Cerebellar nuclear complex (tissue), 1 donor: ENCODE measurements around the gene RBP5.
A peak's percentile ranks its signal among the peaks of the same experiment; 100 is the strongest.

Source experiments
- DNase-seq, 2 experiments: peaks; one replicate each; lab custom pipeline; 2025; lab: John Stamatoyannopoulos, UW

Gene RBP5

GRCh38 chr12:7101047-7101693 is 27.5 kb downstream of the RBP5 start:
- DNase-seq, result no peak

- DNase-seq, result no peak
These were observed 28.4 kb downstream of the RBP5 start for GRCh38 chr12:7100239-7100638.

- no peak for DNase-seq
These were observed 29.2 kb downstream of the RBP5 start for GRCh38 chr12:7099290-7099996.

GRCh38 chr12:7096979-7097378 is 31.7 kb downstream of the RBP5 start:
- no peak for DNase-seq

- no peak for DNase-seq
These were observed 32.4 kb downstream of the RBP5 start for GRCh38 chr12:7096006-7096932.

- no peak for DNase-seq
These were observed 34.8 kb downstream of the RBP5 start for GRCh38 chr12:7093892-7094291.

GRCh38 chr12:7093486-7093885 is 35.2 kb downstream of the RBP5 start:
- DNase-seq, result no peak

GRCh38 chr12:7092986-7093460 is 35.7 kb downstream of the RBP5 start:
- DNase-seq, result no peak

- DNase-seq, result peak in 1 of 2 experiments; percentile 38
These were observed 36.3 kb downstream of the RBP5 start, which contains the start of gene C1R for GRCh38 chr12:7092229-7092985. C1R (minus strand) TSS chr12:7092445; CDS start chr12:7092388, 57 bp downstream.

GRCh38 chr12:7091660-7092228 is 36.9 kb downstream of the RBP5 start:
- no peak for DNase-seq

GRCh38 chr12:7091171-7091570 is 37.5 kb downstream of the RBP5 start:
- no peak for DNase-seq

GRCh38 chr12:7090222-7090998 is 38.3 kb downstream of the RBP5 start:
- DNase-seq, result no peak

- DNase-seq, result no peak
These were observed 39.4 kb downstream of the RBP5 start for GRCh38 chr12:7089196-7089871.

GRCh38 chr12:7083125-7083524 is 45.6 kb downstream of the RBP5 start:
- DNase-seq, result no peak

GRCh38 chr12:7081037-7081436 is 47.7 kb downstream of the RBP5 start:
- DNase-seq, result no peak

GRCh38 chr12:7079826-7080125 is 48.9 kb downstream of the RBP5 start:
- no peak for DNase-seq

- no peak for DNase-seq
These were observed 50.5 kb downstream of the RBP5 start for GRCh38 chr12:7078163-7078562.

- no peak for DNase-seq
These were observed 52.2 kb downstream of the RBP5 start for GRCh38 chr12:7076493-7076892.

GRCh38 chr12:7075939-7076338 is 52.8 kb downstream of the RBP5 start:
- no peak for DNase-seq

- DNase-seq, result no peak
These were observed 53.2 kb downstream of the RBP5 start for GRCh38 chr12:7075518-7075917.
